HL-60 (cell line): ENCODE results near the gene ORM2.
"Not testable (repeated sequence)": the region's sequence is repeated elsewhere in the genome, so short reads cannot be mapped to it uniquely, and the experiment has no call there.

Experiments used
- DNase-seq, 2 experiments: peaks; one replicate each; pipeline ENCODE4 v3.0.0-alpha.2; 2010 to 2020; ENCODE audit warnings: low read depth in 1 of 2, low spot score in 1 of 2
- H3K27ac ChIP-seq: fragments of 250-450 bp; sonication (Bioruptor Pico); replicated peaks from 2 replicates; pipeline ENCODE4 v1.5.1; 2020; ENCODE audit warnings: mild to moderate bottlenecking, moderate library complexity
- H3K27me3 ChIP-seq: fragments of 250-450 bp; sonication (Bioruptor Pico); 2 replicates; pipeline ENCODE4 v1.5.1; 2021; ENCODE audit warnings: mild to moderate bottlenecking, moderate library complexity; ENCODE audit not compliant: insufficient read depth, poor library complexity, severe bottlenecking
- H3K4me3 ChIP-seq: replicated peaks from 2 replicates; pipeline ENCODE4 v1.5.1; 2011; ENCODE audit warnings: mild to moderate bottlenecking, control low read depth, low read length; ENCODE audit not compliant: insufficient read depth
- CTCF ChIP-seq: IDR thresholded peaks from one replicate; pipeline ENCODE4 v1.5.1; 2011; ENCODE audit warnings: low read length, control low read depth, inconsistent platforms; ENCODE audit not compliant: insufficient read depth
- GABPA ChIP-seq: IDR thresholded peaks from 2 replicates; pipeline ENCODE4 v1.6.1; 2012; ENCODE audit warnings: low read depth
- POLR2AphosphoS5 ChIP-seq: IDR thresholded peaks from 2 replicates; pipeline ENCODE4 v1.6.1; 2012; ENCODE audit warnings: low read depth
- REST ChIP-seq: IDR thresholded peaks from 2 replicates; pipeline ENCODE4 v1.6.1; 2012; ENCODE audit warnings: low read depth; ENCODE audit not compliant: insufficient replicate concordance
- SPI1 ChIP-seq: IDR thresholded peaks from 2 replicates; pipeline ENCODE4 v1.6.1; 2012; ENCODE audit warnings: low read depth, mild to moderate bottlenecking, borderline replicate concordance

Gene ORM2

GRCh38 chr9:114324492-114324891 is 5.2 kb upstream of the ORM2 start:
- TF ChIP-seq GABPA (no peak), SPI1 (no peak), CTCF (no peak), REST (no peak), POLR2AphosphoS5 (no peak)
- no peak overlapping the region for H3K27ac ChIP-seq
- no peak overlapping the region for H3K4me3 ChIP-seq
- H3K27me3 ChIP-seq, result no peaks in the 10 kb centered on the region
- no peak for DNase-seq

GRCh38 chr9:114324965-114325364 is 4.7 kb upstream of the ORM2 start:
- H3K27ac ChIP-seq, H3K27me3 ChIP-seq, DNase-seq, H3K4me3 ChIP-seq: not testable (repeated sequence)

- not testable (repeated sequence) for DNase-seq, H3K4me3 ChIP-seq, H3K27ac ChIP-seq, H3K27me3 ChIP-seq
These were observed 3.9 kb upstream of the ORM2 start for GRCh38 chr9:114325684-114326254.

GRCh38 chr9:114327749-114328148 is 1.9 kb upstream of the ORM2 start:
- no peak for TF ChIP-seq REST
- TF ChIP-seq CTCF, result no peak
- no peak for TF ChIP-seq GABPA
- no peak for TF ChIP-seq SPI1
- no peak for TF ChIP-seq POLR2AphosphoS5
- H3K27ac ChIP-seq, result no peak overlapping the region
- H3K27me3 ChIP-seq, result no peaks in the 10 kb centered on the region
- H3K4me3 ChIP-seq, result no peak overlapping the region
- no peak for DNase-seq

- DNase-seq, H3K27ac ChIP-seq, H3K27me3 ChIP-seq: not testable (repeated sequence)
These were observed 1.3 kb upstream of the ORM2 start for GRCh38 chr9:114328357-114328820.

GRCh38 chr9:114328937-114329624 is 588 bp upstream of the ORM2 start:
- not testable (repeated sequence) for H3K4me3 ChIP-seq, H3K27me3 ChIP-seq, H3K27ac ChIP-seq, DNase-seq

More at GRCh38 chr9:114328357-114328820, 1.3 kb upstream of the ORM2 start:
- not testable (repeated sequence) for H3K4me3 ChIP-seq
